SK-N-DZ (cell line): ENCODE data around the gene SMOC2.
A peak's percentile ranks its signal among the peaks of the same experiment; 100 is the strongest.
"Not testable (repeated sequence)": the region's sequence is repeated elsewhere in the genome, so short reads cannot be mapped to it uniquely, and the experiment has no call there.

Source experiments
- DNase-seq: peaks from one replicate; pipeline ENCODE4 v3.0.0-alpha.2; 2015; ENCODE audit warnings: low spot score

The SMOC2 gene

GRCh38 chr6:168678077-168678476 lies 237.1 kb downstream of the SMOC2 start:
- DNase-seq: no peak

- no peak for DNase-seq
Observed at GRCh38 chr6:168678588-168678987, 237.6 kb downstream of the SMOC2 start.

- no peak for DNase-seq
Observed at GRCh38 chr6:168681748-168682147, 240.8 kb downstream of the SMOC2 start.

- DNase-seq: peak; percentile 47
Observed at GRCh38 chr6:168683621-168684020, 242.6 kb downstream of the SMOC2 start.

GRCh38 chr6:168684471-168684870 lies 243.5 kb downstream of the SMOC2 start:
- no peak for DNase-seq

- DNase-seq: no peak
Observed at GRCh38 chr6:168684906-168685305, 243.9 kb downstream of the SMOC2 start.

GRCh38 chr6:168686029-168686738 lies 245.2 kb downstream of the SMOC2 start:
- DNase-seq: no peak

GRCh38 chr6:168686831-168687730 lies 246.1 kb downstream of the SMOC2 start:
- no peak for DNase-seq

- DNase-seq: no peak
Observed at GRCh38 chr6:168690271-168690670, 249.3 kb downstream of the SMOC2 start.

GRCh38 chr6:168691774-168692173 lies 250.8 kb downstream of the SMOC2 start:
- no peak for DNase-seq

- no peak for DNase-seq
Observed at GRCh38 chr6:168692193-168692914, 251.4 kb downstream of the SMOC2 start.

GRCh38 chr6:168692915-168693257 lies 251.9 kb downstream of the SMOC2 start:
- not testable (repeated sequence) for DNase-seq

- DNase-seq: not testable (repeated sequence)
Observed at GRCh38 chr6:168694797-168695196, 253.8 kb downstream of the SMOC2 start.

- no peak for DNase-seq
Observed at GRCh38 chr6:168695701-168696100, 254.7 kb downstream of the SMOC2 start.

- no peak for DNase-seq
Observed at GRCh38 chr6:168698923-168699322, 257.9 kb downstream of the SMOC2 start.

- DNase-seq: peak; percentile 47
Observed at GRCh38 chr6:168699631-168700295, 258.8 kb downstream of the SMOC2 start.

GRCh38 chr6:168700880-168701279 lies 259.9 kb downstream of the SMOC2 start:
- no peak for DNase-seq

GRCh38 chr6:168703990-168704389 lies 263.0 kb downstream of the SMOC2 start:
- no peak for DNase-seq

- no peak for DNase-seq
Observed at GRCh38 chr6:168704678-168705077, 263.7 kb downstream of the SMOC2 start.

GRCh38 chr6:168705271-168705670 lies 264.3 kb downstream of the SMOC2 start:
- not testable (repeated sequence) for DNase-seq

- DNase-seq: no peak
Observed at GRCh38 chr6:168706471-168707177, 265.6 kb downstream of the SMOC2 start.
